Sigmoid colon (tissue), 4 donors: ENCODE measurements around the gene WBP2.

Experiments used
- EP300 ChIP-seq, 4 donors: sonication (generic); formaldehyde crosslinking; IDR thresholded peaks; one replicate each; pipeline ENCODE4 v1.6.1; 2017; ENCODE audit warnings: antibody characterized with exemption in 4 of 4
- POLR2A ChIP-seq, 2 donors: fragments of 450-650 bp; IDR thresholded peaks; one replicate each; pipeline ENCODE4 v1.6.1; 2016; ENCODE audit warnings: antibody characterized with exemption in 2 of 2, mild to moderate bottlenecking in 2 of 2, moderate library complexity in 2 of 2
- TF ChIP-seq, protein P1 (sequence below), 4 experiments: fragments of 450-650 bp in 3 of 4; fragments of 200-600 bp in 1 of 4; IDR thresholded peaks; one replicate each; pipeline ENCODE4 v1.5.1; 2016 to 2019; ENCODE audit warnings: antibody characterized with exemption in 4 of 4, mild to moderate bottlenecking in 3 of 4, moderate library complexity in 2 of 4

GRCh38 chr17:75829747-75830146, 25.4 kb downstream of the WBP2 start:
- TF ChIP-seq EP300 (IDR thresholded peaks at IDR 0.05) (no peak), POLR2A (IDR thresholded peaks at IDR 0.05) (no peak)
- TF ChIP-seq, protein P1, sequence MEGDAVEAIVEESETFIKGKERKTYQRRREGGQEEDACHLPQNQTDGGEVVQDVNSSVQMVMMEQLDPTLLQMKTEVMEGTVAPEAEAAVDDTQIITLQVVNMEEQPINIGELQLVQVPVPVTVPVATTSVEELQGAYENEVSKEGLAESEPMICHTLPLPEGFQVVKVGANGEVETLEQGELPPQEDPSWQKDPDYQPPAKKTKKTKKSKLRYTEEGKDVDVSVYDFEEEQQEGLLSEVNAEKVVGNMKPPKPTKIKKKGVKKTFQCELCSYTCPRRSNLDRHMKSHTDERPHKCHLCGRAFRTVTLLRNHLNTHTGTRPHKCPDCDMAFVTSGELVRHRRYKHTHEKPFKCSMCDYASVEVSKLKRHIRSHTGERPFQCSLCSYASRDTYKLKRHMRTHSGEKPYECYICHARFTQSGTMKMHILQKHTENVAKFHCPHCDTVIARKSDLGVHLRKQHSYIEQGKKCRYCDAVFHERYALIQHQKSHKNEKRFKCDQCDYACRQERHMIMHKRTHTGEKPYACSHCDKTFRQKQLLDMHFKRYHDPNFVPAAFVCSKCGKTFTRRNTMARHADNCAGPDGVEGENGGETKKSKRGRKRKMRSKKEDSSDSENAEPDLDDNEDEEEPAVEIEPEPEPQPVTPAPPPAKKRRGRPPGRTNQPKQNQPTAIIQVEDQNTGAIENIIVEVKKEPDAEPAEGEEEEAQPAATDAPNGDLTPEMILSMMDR (IDR thresholded peaks at IDR 0.05): no peak
